Right lobe of liver (tissue), 6 donors: ENCODE measurements around the gene MAP4K1. TPM values are rescaled to one million over a fixed set of nuclear protein-coding genes. Genes with fewer than 3 reads are reported as not detected.
A peak's percentile ranks its signal among the peaks of the same experiment; 100 is the strongest.

Experiments
- ATAC-seq, 4 donors: fragments of 200-7000 bp; cut with Tn5 transposase; one replicate each; pipeline ENCODE4 v1.9.1; 2020; ENCODE audit warnings: mild to moderate bottlenecking in 4 of 4, moderate library complexity in 4 of 4
- DNase-seq, 3 donors: peaks; one replicate each; pipeline ENCODE4 v3.0.0-alpha.2; 2020
- H3K27ac ChIP-seq, 3 donors: fragments of 200-600 bp; one replicate each; pipeline ENCODE4 v1.8.0; 2022
- H3K27me3 ChIP-seq, 2 donors: fragments of 200-600 bp; one replicate each; pipeline ENCODE4 v1.8.0; 2022
- H3K36me3 ChIP-seq, 4 donors: fragments of 200-600 bp; sonication (generic) in 1 of 4; one replicate each; pipeline versions ENCODE4 v1.5.1 to v1.8.0; 2017 to 2022; ENCODE audit warnings: control low read depth in 1 of 4
- H3K4me1 ChIP-seq, 4 donors: fragments of 200-600 bp; sonication (generic) in 1 of 4; one replicate each; pipeline versions ENCODE4 v1.5.1 to v1.8.0; 2017 to 2022; ENCODE audit warnings: control low read depth in 1 of 4
- H3K4me3 ChIP-seq, 3 donors: fragments of 200-600 bp; one replicate each; pipeline ENCODE4 v1.8.0; 2022
- H3K9me3 ChIP-seq, 4 donors: fragments of 200-600 bp; sonication (generic) in 1 of 4; one replicate each; pipeline versions ENCODE4 v1.5.1 to v1.8.0; 2017 to 2022; ENCODE audit warnings: control low read depth in 1 of 4
- POLR2A ChIP-seq: fragments of 450-650 bp; IDR thresholded peaks from one replicate; pipeline ENCODE4 v1.6.1; 2017; ENCODE audit warnings: antibody characterized with exemption, mild to moderate bottlenecking
- WGBS: methylation state at CpG from one replicate; pipeline ENCODE4 v1.1.6; 2018; ENCODE audit warnings: low coverage, low lambda C conversion rate; ENCODE audit not compliant: insufficient coverage; ENCODE audit errors: missing lambda C conversion rate; 5-methylcytosine and 5-hydroxymethylcytosine counted together
- intact Hi-C, 2 donors: fragments of 100-400 bp; cut with DNase I; formaldehyde crosslinking; loops; one replicate each; pipeline versions ENCODE4 v1.11.2 to v1.14.1; 2022
- total RNA-seq, 6 experiments: library from RNA; depleted of rRNA in 2 of 6; stranded (reverse); fragments of >200 nt in 2 of 6; fragmentation: NEBNext Ultra II Directional in 3 of 6; extraction: Animal tissue kit (Norgen Biotek cat#: 25700) in 3 of 6; gene quantifications; one replicate each; pipeline versions ENCODE4 v1.1.0 to v1.2.4, GENCODE V29; 2016 to 2023
- TF ChIP-seq, protein P1 (sequence below), 4 donors: fragments of 200-600 bp in 3 of 4; fragments of 450-650 bp in 1 of 4; IDR thresholded peaks; one replicate each; pipeline versions ENCODE4 v1.5.1 to v1.8.0; 2016 to 2022; ENCODE audit warnings: antibody characterized with exemption in 4 of 4, mild to moderate bottlenecking in 2 of 4
- donor health status: DM: no; HTN: yes; CAD: no.
- donor health status: DM: no; HTN: no; CAD: no.
- donor health status: DM: no; HTN: no; CAD: no.
- donor health status: DM: no; HTN: yes; CAD: no.
- donor health status: DM: no; HTN: yes; CAD: no.

The MAP4K1 gene
- total RNA-seq, 6 experiments from 2014 or later, result 0.93 to 3.1 (median 2.0) TPM

DNA sequence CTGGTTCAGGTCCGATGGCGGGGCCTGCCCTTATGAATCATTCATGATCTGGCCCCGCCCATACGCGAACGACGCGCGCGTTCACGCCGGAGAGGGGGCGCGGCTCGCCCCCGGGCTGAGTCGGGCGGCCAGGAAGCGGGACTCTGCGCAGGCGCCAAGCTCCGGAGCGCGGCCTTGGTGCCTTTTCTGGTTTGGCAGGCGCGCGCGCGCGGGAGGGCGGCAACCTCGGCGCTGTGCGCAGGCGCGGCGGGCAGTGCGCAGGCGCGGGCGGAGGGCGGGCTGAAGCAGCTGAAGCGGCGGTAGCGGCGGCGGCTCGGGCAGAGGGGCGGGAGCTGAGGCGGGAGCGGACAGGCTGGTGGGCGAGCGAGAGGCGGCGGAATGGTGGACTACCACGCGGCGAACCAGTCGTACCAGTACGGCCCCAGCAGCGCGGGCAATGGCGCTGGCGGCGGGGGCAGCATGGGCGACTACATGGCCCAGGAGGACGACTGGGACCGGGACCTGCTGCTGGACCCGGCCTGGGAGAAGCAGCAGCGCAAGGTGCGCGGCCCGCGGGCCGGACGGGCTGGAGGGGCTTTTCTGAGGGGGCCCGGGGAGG lies 29.7 kb upstream of the MAP4K1 start, which contains the start of gene ACTN4:
Gene ACTN4, plus strand, starts transcription at position 282 of the 598 bp plus-strand sequence. Its CDS starts 97 bp downstream, at position 379.
- 0% methylated on average over 23 of the region's 77 CpGs for whole genome bisulfite sequencing
- H3K27ac ChIP-seq, result peak within 1 kb of the TSS; percentile 89 to 94 (median 92)
- peak; percentile 99 to 100 (median 100) for DNase-seq
- H3K36me3 ChIP-seq, result no peaks in the 10 kb centered on the region
- peak within 1 kb of the TSS; percentile 86 to 88 (median 87) for H3K4me3 ChIP-seq
- peak; percentile 79 to 92 (median 86) for ATAC-seq
- no peaks in the 10 kb centered on the region for H3K27me3 ChIP-seq
- TF ChIP-seq POLR2A, result peak; percentile 100
- TF ChIP-seq, protein P1, sequence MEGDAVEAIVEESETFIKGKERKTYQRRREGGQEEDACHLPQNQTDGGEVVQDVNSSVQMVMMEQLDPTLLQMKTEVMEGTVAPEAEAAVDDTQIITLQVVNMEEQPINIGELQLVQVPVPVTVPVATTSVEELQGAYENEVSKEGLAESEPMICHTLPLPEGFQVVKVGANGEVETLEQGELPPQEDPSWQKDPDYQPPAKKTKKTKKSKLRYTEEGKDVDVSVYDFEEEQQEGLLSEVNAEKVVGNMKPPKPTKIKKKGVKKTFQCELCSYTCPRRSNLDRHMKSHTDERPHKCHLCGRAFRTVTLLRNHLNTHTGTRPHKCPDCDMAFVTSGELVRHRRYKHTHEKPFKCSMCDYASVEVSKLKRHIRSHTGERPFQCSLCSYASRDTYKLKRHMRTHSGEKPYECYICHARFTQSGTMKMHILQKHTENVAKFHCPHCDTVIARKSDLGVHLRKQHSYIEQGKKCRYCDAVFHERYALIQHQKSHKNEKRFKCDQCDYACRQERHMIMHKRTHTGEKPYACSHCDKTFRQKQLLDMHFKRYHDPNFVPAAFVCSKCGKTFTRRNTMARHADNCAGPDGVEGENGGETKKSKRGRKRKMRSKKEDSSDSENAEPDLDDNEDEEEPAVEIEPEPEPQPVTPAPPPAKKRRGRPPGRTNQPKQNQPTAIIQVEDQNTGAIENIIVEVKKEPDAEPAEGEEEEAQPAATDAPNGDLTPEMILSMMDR (IDR thresholded peaks at IDR 0.05), result no peak
- peaks cover 0 to 32% (median 13%) of the 10 kb centered on the region in 4 donors for H3K4me1 ChIP-seq
- no peaks in the 10 kb centered on the region for H3K9me3 ChIP-seq
- intact Hi-C loops, result loop anchor here in 1 of 2 donors (10.0 kb wide), 1 partner anchor 47 kb away; no protein-coding TSS in a partner anchor

DNA sequence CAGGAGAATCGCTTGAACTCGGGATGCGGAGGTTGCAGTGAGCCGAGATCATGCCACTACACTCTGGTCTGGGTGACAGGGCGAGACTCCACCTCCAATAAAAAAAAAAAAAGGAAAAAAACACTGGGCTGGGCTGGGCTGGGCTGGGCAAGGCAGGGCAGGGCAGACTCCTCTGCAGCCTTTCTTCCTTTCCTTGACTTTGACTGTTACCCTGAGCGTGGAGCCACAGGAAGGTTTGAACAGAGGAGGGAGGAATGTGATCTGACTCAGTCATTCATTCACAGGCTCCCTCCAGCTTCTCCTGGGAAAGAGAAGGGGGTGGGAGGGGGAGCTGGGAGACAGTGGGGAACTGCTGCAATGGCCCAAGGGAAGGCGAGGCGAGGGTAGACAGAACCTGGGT lies 27.0 kb upstream of the MAP4K1 start:
- 77% methylated on average over 7 of the region's 8 CpGs for WGBS
- ATAC-seq, result no peak

DNA sequence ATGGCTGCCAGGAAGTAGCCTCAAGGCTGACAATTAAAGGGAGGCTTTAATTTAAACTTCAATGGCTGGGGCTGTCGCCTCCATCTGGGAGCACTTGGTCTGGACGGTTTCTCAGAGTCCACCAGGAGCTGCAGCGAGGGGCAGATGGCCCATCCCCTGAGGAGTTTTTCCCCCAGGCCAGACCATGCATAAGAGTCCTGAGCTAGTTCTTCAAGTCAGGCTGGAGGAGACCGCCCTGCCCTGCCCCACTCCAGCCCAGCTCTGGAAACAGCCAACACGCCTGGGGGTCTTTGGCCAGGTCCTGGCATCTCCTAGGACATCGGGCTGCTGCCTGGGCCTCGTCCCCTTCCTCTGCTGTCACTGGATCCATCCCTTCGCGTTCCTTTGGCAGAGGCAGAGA lies 24.4 kb upstream of the MAP4K1 start:
- H3K27me3 ChIP-seq, result no peaks in the 10 kb centered on the region
- peaks cover 0 to 3% (median 0%) of the 10 kb centered on the region in 4 donors for H3K4me1 ChIP-seq
- H3K27ac ChIP-seq, result no peak overlapping the region
- H3K9me3 ChIP-seq, result no peaks in the 10 kb centered on the region
- no peak for DNase-seq
- WGBS, result 80% methylated on average over 3 of the region's 9 CpGs
- no peak overlapping the region for H3K4me3 ChIP-seq
- ATAC-seq, result no peak
- intact Hi-C loops, result loop anchor here in 1 of 2 donors (10.0 kb wide), 1 partner anchor 53 kb away; no protein-coding TSS in a partner anchor
- H3K36me3 ChIP-seq, result no peaks in the 10 kb centered on the region
- no peak for TF ChIP-seq POLR2A
- TF ChIP-seq, protein P1 (IDR thresholded peaks at IDR 0.05), result no peak

More for the DNA sequence above, 27.0 kb upstream of the MAP4K1 start:
- H3K36me3 ChIP-seq, result no peaks in the 10 kb centered on the region
- H3K4me3 ChIP-seq, result no peak overlapping the region
- no peaks in the 10 kb centered on the region for H3K9me3 ChIP-seq
- no peak for DNase-seq
- H3K27me3 ChIP-seq, result no peaks in the 10 kb centered on the region
- H3K27ac ChIP-seq, result no peak overlapping the region
- intact Hi-C loops, result loop anchor here in 1 of 2 donors (10.0 kb wide), 1 partner anchor 50 kb away; no protein-coding TSS in a partner anchor
- peaks cover 0 to 4% (median 2%) of the 10 kb centered on the region in 4 donors for H3K4me1 ChIP-seq
- TF ChIP-seq, protein P1 (IDR thresholded peaks at IDR 0.05), result no peak
- no peak for TF ChIP-seq POLR2A

DNA sequence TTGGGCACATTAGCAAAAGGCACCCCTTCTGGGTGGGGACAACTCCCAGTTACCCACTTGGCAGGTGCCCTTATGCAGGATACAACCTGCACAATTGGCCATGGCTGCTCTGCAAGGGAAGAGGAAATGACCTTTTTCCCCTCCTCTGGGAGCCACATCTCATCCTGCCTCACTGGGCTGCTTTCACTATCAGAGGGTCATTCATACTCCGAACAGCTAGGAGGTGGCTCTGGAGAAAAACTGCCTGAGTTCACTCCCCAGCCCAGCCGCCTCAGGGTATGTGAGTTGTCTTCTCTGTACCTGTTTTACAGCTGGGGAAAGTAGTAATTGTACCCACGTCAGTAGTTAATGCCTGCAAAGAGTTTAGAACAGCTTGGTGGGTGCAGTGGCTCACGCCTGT lies 22.6 kb upstream of the MAP4K1 start:
- WGBS, result 77% methylated on average over 4 of the region's 4 CpGs

More for the DNA sequence above, 22.6 kb upstream of the MAP4K1 start:
- Histone ChIP-seq H3K4me3 (no peak overlapping the region), H3K27ac (no peak overlapping the region), H3K4me1 (no peaks in the 10 kb centered on the region), H3K36me3 (peaks cover 0 to 7% (median 0%) of the 10 kb centered on the region in 4 donors), H3K27me3 (no peaks in the 10 kb centered on the region), H3K9me3 (no peaks in the 10 kb centered on the region)
- intact Hi-C loops, result loop anchor here in 1 of 2 donors (10.0 kb wide), 1 partner anchor 54 kb away; no protein-coding TSS in a partner anchor
- no peak for DNase-seq
- ATAC-seq, result peak; percentile 35 to 54 (median 44)
- no peak for TF ChIP-seq POLR2A
- TF ChIP-seq, protein P1 (IDR thresholded peaks at IDR 0.05), result no peak
